Neural crest cell (in vitro differentiated cells): ENCODE data around the gene ANKRD23. TPM values are rescaled to one million over a fixed set of nuclear protein-coding genes. Genes with fewer than 3 reads are reported as not detected.
"Not testable (repeated sequence)": the region's sequence is repeated elsewhere in the genome, so short reads cannot be mapped to it uniquely, and the experiment has no call there.

Experiments used
- DNase-seq: peaks from one replicate; pipeline ENCODE4 v3.0.0; 2021; ENCODE audit warnings: low read depth, mixed read lengths, low spot score
- H3K27ac Mint-ChIP-seq: one replicate; pipeline ENCODE4 v1.8.0; 2021; ENCODE audit warnings: mild to moderate bottlenecking, mixed read lengths; ENCODE audit not compliant: unreplicated experiment
- H3K27me3 Mint-ChIP-seq: 2 replicates; pipeline ENCODE4 v1.8.0; 2021; ENCODE audit warnings: low read depth, mild to moderate bottlenecking, mixed read lengths
- H3K36me3 Mint-ChIP-seq: 2 replicates; pipeline ENCODE4 v1.8.0; 2021; ENCODE audit warnings: low read depth, mild to moderate bottlenecking, mixed read lengths
- H3K4me1 Mint-ChIP-seq: 2 replicates; pipeline ENCODE4 v1.8.0; 2021; ENCODE audit warnings: mixed read lengths
- H3K4me3 Mint-ChIP-seq: one replicate; pipeline ENCODE4 v1.8.0; 2021; ENCODE audit warnings: mild to moderate bottlenecking, mixed read lengths
- H3K9me3 Mint-ChIP-seq: 2 replicates; pipeline ENCODE4 v1.8.0; 2021; ENCODE audit warnings: mixed read lengths
- CTCF ChIP-seq: fragments of 200-600 bp; sonication (generic); conservative IDR thresholded peaks from 2 replicates; pipeline ENCODE4 v1.5.0; 2021; ENCODE audit warnings: antibody characterized with exemption, mild to moderate bottlenecking
- long read RNA-seq: library from polyadenylated mRNA; unstranded; transcript quantifications from one replicate; pipeline ENCODE4 v2.0.0, GENCODE V29; 2020
- total RNA-seq: library from RNA; stranded (reverse); gene quantifications from 2 replicates; pipeline ENCODE4 v1.2.1, GENCODE V29; 2021

The ANKRD23 gene
- total RNA-seq: 9.3 and 11.4 TPM in 2 replicates
- long read RNA-seq, partial matches to known transcripts: 0 of 5 reads
- long read RNA-seq, other reads (novel, unspliced or antisense): 5 of 5 reads

GRCh38 chr2:96843538-96844268 lies at the start of gene ANKRD23:
ANKRD23 (minus strand) TSS chr2:96844021; CDS start chr2:96843992, 29 bp downstream.
- peaks cover 15% of the 10 kb centered on the region for H3K36me3 Mint-ChIP-seq
- H3K27ac Mint-ChIP-seq: peak within 1 kb of the TSS; percentile 62
- DNase-seq: no peak
- peaks cover 24% of the 10 kb centered on the region for H3K4me1 Mint-ChIP-seq
- H3K9me3 Mint-ChIP-seq: no peaks in the 10 kb centered on the region
- TF ChIP-seq CTCF: no peak
- H3K27me3 Mint-ChIP-seq: no peaks in the 10 kb centered on the region
- peak within 1 kb of the TSS; percentile 59 for H3K4me3 Mint-ChIP-seq

GRCh38 chr2:96891591-96892333 lies 47.9 kb upstream of the ANKRD23 start:
- Mint-ChIP-seq H3K27ac (peak overlapping the region; percentile 70), H3K36me3 (no peaks in the 10 kb centered on the region), H3K27me3 (no peaks in the 10 kb centered on the region), H3K4me1 (peaks cover 45% of the 10 kb centered on the region), H3K4me3 (no peak overlapping the region), H3K9me3 (no peaks in the 10 kb centered on the region)
- no peak for TF ChIP-seq CTCF
- no peak for DNase-seq

GRCh38 chr2:96890726-96891385 lies 47.0 kb upstream of the ANKRD23 start:
- Mint-ChIP-seq H3K4me1 (peaks cover 42% of the 10 kb centered on the region), H3K27ac (no peak overlapping the region), H3K4me3 (no peak overlapping the region), H3K27me3 (no peaks in the 10 kb centered on the region), H3K36me3 (no peaks in the 10 kb centered on the region), H3K9me3 (no peaks in the 10 kb centered on the region)
- DNase-seq: no peak
- TF ChIP-seq CTCF: no peak

GRCh38 chr2:96890252-96890651 lies 46.4 kb upstream of the ANKRD23 start:
- peaks cover 41% of the 10 kb centered on the region for H3K4me1 Mint-ChIP-seq
- no peak for DNase-seq
- TF ChIP-seq CTCF: no peak
- no peak overlapping the region for H3K27ac Mint-ChIP-seq
- H3K9me3 Mint-ChIP-seq: no peaks in the 10 kb centered on the region
- H3K27me3 Mint-ChIP-seq: no peaks in the 10 kb centered on the region
- peak overlapping the region; percentile 2 for H3K4me3 Mint-ChIP-seq
- no peaks in the 10 kb centered on the region for H3K36me3 Mint-ChIP-seq

- not testable (repeated sequence) for DNase-seq, H3K27me3 Mint-ChIP-seq, H3K27ac Mint-ChIP-seq, H3K4me3 Mint-ChIP-seq, H3K36me3 Mint-ChIP-seq, H3K9me3 Mint-ChIP-seq
- H3K4me1 Mint-ChIP-seq: peaks cover 45% of the 10 kb centered on the region
Measured at GRCh38 chr2:96889502-96889901, 45.7 kb upstream of the ANKRD23 start.
